Right lung (tissue), 5 donors: Measurements from ENCODE around the gene TMCC3. TPM values are rescaled to one million over a fixed set of nuclear protein-coding genes. Genes with fewer than 3 reads are reported as not detected.

Experiments used
- DNase-seq, 2 donors: peaks; one replicate each; pipeline ENCODE4 v3.0.0-alpha.2; 2013
- polyA plus RNA-seq, 5 donors: library from polyadenylated mRNA; unstranded; fragments of 120-200 nt; gene quantifications; one replicate each; pipeline versions ENCODE4 v1.2.1 to v1.2.3, GENCODE V29; 2013; ENCODE audit warnings: inconsistent platforms in 1 of 5, low replicate concordance in 1 of 5; ENCODE audit not compliant: insufficient read length in 5 of 5, insufficient read depth in 1 of 5

Gene TMCC3
- polyA plus RNA-seq, 5 donors, result 4.7 to 8.3 (median 6.0) TPM

- no peak for DNase-seq
Measured at GRCh38 chr12:94534774-94535509, 115.4 kb downstream of the TMCC3 start.

- DNase-seq, result no peak
Measured at GRCh38 chr12:94534278-94534677, 116.1 kb downstream of the TMCC3 start.

- peak; percentile 67 to 74 for DNase-seq
Measured at GRCh38 chr12:94532490-94533422, 117.6 kb downstream of the TMCC3 start.

GRCh38 chr12:94531196-94531720, 119.1 kb downstream of the TMCC3 start:
- no peak for DNase-seq

GRCh38 chr12:94525951-94526350, 124.4 kb downstream of the TMCC3 start:
- no peak for DNase-seq

Other genes with a start within 250 kb of the TMCC3 start
- 10 to 100 TPM; 26.7 to 47.3 (median 42.2) TPM for gene CEP83, start 190.7 kb downstream of the TMCC3 start, polyA plus RNA-seq